ENCODE measurements around the gene TPM1.
A peak's percentile ranks its signal among the peaks of the same experiment; 100 is the strongest.
"Not testable (repeated sequence)": the region's sequence is repeated elsewhere in the genome, so short reads cannot be mapped to it uniquely, and the experiment has no call there.

TPM1 gene

GRCh38 chr15:63041974-63042876, at the start of gene TPM1:
Gene TPM1, plus strand, starts transcription at chr15:63042747. Its CDS starts 83 bp downstream, at chr15:63042830.
- peak; percentile 18 for DNase-seq

- DNase-seq, result no peak
These were observed 49.5 kb upstream of the TPM1 start for GRCh38 chr15:62993066-62993465.

GRCh38 chr15:62993632-62994031, 48.9 kb upstream of the TPM1 start:
- not testable (repeated sequence) for DNase-seq

- DNase-seq, result no peak
These were observed 48.1 kb upstream of the TPM1 start for GRCh38 chr15:62994439-62994838.

- DNase-seq, result no peak
These were observed 47.4 kb upstream of the TPM1 start for GRCh38 chr15:62994975-62995681.

GRCh38 chr15:62997441-62997840, 45.1 kb upstream of the TPM1 start:
- DNase-seq, result no peak

- DNase-seq, result no peak
These were observed 44.2 kb upstream of the TPM1 start for GRCh38 chr15:62998262-62998890.

- DNase-seq, result no peak
These were observed 43.4 kb upstream of the TPM1 start for GRCh38 chr15:62999178-62999577.

- DNase-seq, result no peak
These were observed 42.5 kb upstream of the TPM1 start for GRCh38 chr15:62999923-63000561.

GRCh38 chr15:63000706-63001105, 41.8 kb upstream of the TPM1 start:
- DNase-seq, result no peak

GRCh38 chr15:63004211-63004610, 38.3 kb upstream of the TPM1 start:
- DNase-seq, result no peak

- DNase-seq, result no peak
These were observed 36.3 kb upstream of the TPM1 start for GRCh38 chr15:63006032-63006878.

- DNase-seq, result no peak
These were observed 34.1 kb upstream of the TPM1 start for GRCh38 chr15:63008333-63009049.

GRCh38 chr15:63010386-63010785, 32.2 kb upstream of the TPM1 start:
- no peak for DNase-seq

- no peak for DNase-seq
These were observed 31.4 kb upstream of the TPM1 start for GRCh38 chr15:63010920-63011693.

GRCh38 chr15:63012444-63012843, 30.1 kb upstream of the TPM1 start:
- DNase-seq, result no peak

GRCh38 chr15:63013052-63013808, 29.3 kb upstream of the TPM1 start:
- DNase-seq, result no peak

GRCh38 chr15:63014578-63014977, 28.0 kb upstream of the TPM1 start:
- DNase-seq, result no peak

- no peak for DNase-seq
These were observed 26.9 kb upstream of the TPM1 start for GRCh38 chr15:63015618-63016017.

GRCh38 chr15:63016234-63016633, 26.3 kb upstream of the TPM1 start:
- DNase-seq, result no peak
